H1 (cell line): Measurements from ENCODE around the gene HM13. TPM values are rescaled to one million over a fixed set of nuclear protein-coding genes. Genes with fewer than 3 reads are reported as not detected.
A peak's percentile ranks its signal among the peaks of the same experiment; 100 is the strongest.

Experiments
- ASH2L ChIP-seq: fragments of 200-600, 300-600 bp; sonication (generic); IDR thresholded peaks from one replicate; pipeline ENCODE4 v1.7.1; 2017; ENCODE audit warnings: low read length
- BCL11A ChIP-seq, 2 experiments: IDR thresholded peaks; one replicate each; pipeline ENCODE4 v1.6.1; 2011; ENCODE audit warnings: low read depth in 2 of 2, low read length in 2 of 2, mild to moderate bottlenecking in 2 of 2
- CEBPB ChIP-seq: IDR thresholded peaks from 2 replicates; pipeline ENCODE4 v1.6.1; 2012; ENCODE audit warnings: low read depth, low read length
- CHD1 ChIP-seq: IDR thresholded peaks from 2 replicates; pipeline ENCODE4 v1.6.1; 2012; ENCODE audit warnings: low read depth, low read length, improper control_type of control experiment
- CHD2 ChIP-seq: IDR thresholded peaks from 2 replicates; pipeline ENCODE4 v1.6.1; 2012; ENCODE audit warnings: low read length, improper control_type of control experiment
- CREB1 ChIP-seq: IDR thresholded peaks from 2 replicates; pipeline ENCODE4 v1.6.1; 2012; ENCODE audit warnings: inconsistent platforms
- EP300 ChIP-seq, 2 experiments: IDR thresholded peaks; 1 replicate in 1 of 2; 2 replicates in 1 of 2; pipeline ENCODE4 v1.6.1; 2011 to 2012; ENCODE audit warnings: low read depth in 2 of 2, low read length in 2 of 2, mild to moderate bottlenecking in 2 of 2, borderline replicate concordance in 1 of 2, inconsistent platforms in 1 of 2, moderate library complexity in 1 of 2
- GTF2F1 ChIP-seq: IDR thresholded peaks from 2 replicates; pipeline ENCODE4 v1.6.1; 2012; ENCODE audit warnings: low read depth, low read length, improper control_type of control experiment, borderline replicate concordance
- JUND ChIP-seq: IDR thresholded peaks from 2 replicates; pipeline ENCODE4 v1.6.1; 2011; ENCODE audit warnings: mild to moderate bottlenecking, improper control_type of control experiment, low read length
- KDM4A ChIP-seq: IDR thresholded peaks from one replicate; pipeline ENCODE4 v1.7.1; 2012; ENCODE audit warnings: low read depth, mild to moderate bottlenecking, moderate library complexity, low read length, inconsistent platforms; ENCODE audit not compliant: severe bottlenecking
- POU5F1 ChIP-seq: IDR thresholded peaks from 2 replicates; pipeline ENCODE4 v1.6.1; 2011; ENCODE audit warnings: low read depth, mild to moderate bottlenecking, low read length, moderate library complexity
- SAP30 ChIP-seq: fragments of 300-600 bp; sonication (generic); IDR thresholded peaks from 2 replicates; pipeline ENCODE4 v1.7.1; 2012; ENCODE audit warnings: low read length, moderate library complexity, mild to moderate bottlenecking, inconsistent platforms; ENCODE audit not compliant: insufficient read depth, insufficient replicate concordance
- SIX5 ChIP-seq: IDR thresholded peaks from 2 replicates; pipeline ENCODE4 v1.6.1; 2011; ENCODE audit warnings: mild to moderate bottlenecking, low read depth, low read length
- SP1 ChIP-seq: IDR thresholded peaks from 2 replicates; pipeline ENCODE4 v1.6.1; 2011; ENCODE audit warnings: low read depth, low read length
- TEAD4 ChIP-seq: IDR thresholded peaks from 2 replicates; pipeline ENCODE4 v1.6.1; 2012; ENCODE audit warnings: low read depth, low read length, inconsistent platforms, mixed read lengths
- ZNF274 ChIP-seq: IDR thresholded peaks from 2 replicates; pipeline ENCODE4 v1.7.0; 2012; ENCODE audit warnings: low read length, borderline replicate concordance; ENCODE audit errors: extremely low read depth
- polyA plus RNA-seq, 7 experiments: library from polyadenylated mRNA; depleted of rRNA in 3 of 7; stranded (reverse) in 5 of 7; unstranded in 2 of 7; fragments of >200 nt in 5 of 7; fragments of 200-250 nt in 2 of 7; gene quantifications; 1 replicate in 5 of 7; 2 replicates in 1 of 7; 4 replicates in 1 of 7; pipeline versions ENCODE4 v1.2.1 to v1.2.3, GENCODE V29; 2011 to 2013; ENCODE audit warnings: missing spikeins in 2 of 7, mixed read lengths in 2 of 7
- total RNA-seq: library from RNA; stranded (reverse); fragmentation: NEBNext Ultra II Directional; extraction: Animal tissue kit (Norgen Biotek cat#: 25700); gene quantifications from 2 replicates; pipeline ENCODE4 v1.2.1, GENCODE V29; 2021
- TF ChIP-seq, protein P1 (sequence below): IDR thresholded peaks from 2 replicates; pipeline ENCODE4 v1.6.1; 2012; ENCODE audit warnings: inconsistent platforms
- TF ChIP-seq, protein P2 (sequence below): IDR thresholded peaks from 2 replicates; pipeline ENCODE4 v1.6.1; 2012; ENCODE audit warnings: low read length, inconsistent platforms
- TF ChIP-seq, protein P3 (sequence below), 3 experiments: IDR thresholded peaks; 1 replicate in 2 of 3; 2 replicates in 1 of 3; pipeline versions ENCODE4 v1.5.1 to v1.6.1; 2011; ENCODE audit warnings: low read length in 3 of 3, mild to moderate bottlenecking in 3 of 3, inconsistent platforms in 2 of 3, low read depth in 1 of 3, moderate library complexity in 1 of 3; ENCODE audit not compliant: insufficient read depth in 1 of 3; ENCODE audit errors: control extremely low read depth in 1 of 3
- TF ChIP-seq, protein P4 (sequence below): IDR thresholded peaks from 2 replicates; pipeline ENCODE4 v1.6.1; 2012; ENCODE audit warnings: inconsistent platforms

HM13 gene
- total and polyA plus RNA-seq, 2 of the 8 experiments (the other 6 are each of a cell fraction or from before 2014, with no cell fraction given), result 118 to 183 TPM

DNA sequence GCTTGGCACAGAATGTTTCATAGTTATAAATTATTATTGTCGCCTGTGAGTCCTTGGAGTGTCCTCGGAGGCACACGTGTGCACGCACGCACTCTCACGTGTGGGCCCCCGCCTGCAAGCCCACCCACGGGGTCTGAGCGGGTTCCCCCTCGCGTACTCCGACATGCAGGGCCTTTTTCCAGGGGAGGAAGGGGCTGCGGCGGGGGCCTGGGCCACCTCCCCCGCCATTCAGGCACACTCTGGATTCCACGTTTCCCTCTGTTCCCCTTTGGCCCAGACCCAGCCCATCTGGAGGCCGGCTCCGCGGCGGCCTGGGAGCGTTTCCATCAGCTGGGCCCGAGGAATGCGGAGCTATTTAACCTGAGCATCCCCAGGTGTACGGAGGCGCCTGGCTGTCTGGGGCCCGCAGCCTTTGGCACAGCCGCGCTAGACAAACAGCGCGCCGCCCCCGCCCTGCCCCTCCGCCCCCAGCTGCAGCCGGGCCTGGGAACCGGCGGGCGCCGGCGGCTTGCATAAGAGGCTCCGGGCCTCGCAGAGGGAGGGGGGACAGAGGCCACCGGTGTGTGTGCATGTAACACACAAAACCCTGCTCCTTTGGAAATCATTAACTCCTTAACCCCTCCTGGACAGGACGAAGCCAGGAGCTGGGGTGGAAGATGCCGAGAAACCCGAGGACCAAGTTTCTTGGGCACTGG is 94.2 kb downstream of the HM13 start (continued):
- TF ChIP-seq, protein P1, sequence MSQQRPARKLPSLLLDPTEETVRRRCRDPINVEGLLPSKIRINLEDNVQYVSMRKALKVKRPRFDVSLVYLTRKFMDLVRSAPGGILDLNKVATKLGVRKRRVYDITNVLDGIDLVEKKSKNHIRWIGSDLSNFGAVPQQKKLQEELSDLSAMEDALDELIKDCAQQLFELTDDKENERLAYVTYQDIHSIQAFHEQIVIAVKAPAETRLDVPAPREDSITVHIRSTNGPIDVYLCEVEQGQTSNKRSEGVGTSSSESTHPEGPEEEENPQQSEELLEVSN, result no peak
- TF ChIP-seq JUND (0 out of 2 replicates have a peak, but pooled peaks have one; percentile 42), CHD1 (no peak), CREB1 (no peak), EP300 (IDR thresholded peaks at IDR 0.05; ENCODE audit: borderline replicate concordance in 1 of 2, low read depth in 2 of 2, low read length in 2 of 2) (peak; percentile 60 to 98), SAP30 (no peak), POU5F1 (no peak), CHD2 (peak; percentile 60; the same call in 1 of the 2 replicates), ZNF274 (no peak), SP1 (peak; percentile 79), GTF2F1 (no peak), TEAD4 (peak; percentile 98), BCL11A (IDR thresholded peaks at IDR 0.05; ENCODE audit: low read depth in 2 of 2, low read length in 2 of 2) (no peak), CEBPB (peak; percentile 89), SIX5 (no peak), KDM4A (no peak), ASH2L (peak; percentile 91)
- TF ChIP-seq, protein P2, sequence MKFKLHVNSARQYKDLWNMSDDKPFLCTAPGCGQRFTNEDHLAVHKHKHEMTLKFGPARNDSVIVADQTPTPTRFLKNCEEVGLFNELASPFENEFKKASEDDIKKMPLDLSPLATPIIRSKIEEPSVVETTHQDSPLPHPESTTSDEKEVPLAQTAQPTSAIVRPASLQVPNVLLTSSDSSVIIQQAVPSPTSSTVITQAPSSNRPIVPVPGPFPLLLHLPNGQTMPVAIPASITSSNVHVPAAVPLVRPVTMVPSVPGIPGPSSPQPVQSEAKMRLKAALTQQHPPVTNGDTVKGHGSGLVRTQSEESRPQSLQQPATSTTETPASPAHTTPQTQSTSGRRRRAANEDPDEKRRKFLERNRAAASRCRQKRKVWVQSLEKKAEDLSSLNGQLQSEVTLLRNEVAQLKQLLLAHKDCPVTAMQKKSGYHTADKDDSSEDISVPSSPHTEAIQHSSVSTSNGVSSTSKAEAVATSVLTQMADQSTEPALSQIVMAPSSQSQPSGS, result no peak
- TF ChIP-seq, protein P3, sequence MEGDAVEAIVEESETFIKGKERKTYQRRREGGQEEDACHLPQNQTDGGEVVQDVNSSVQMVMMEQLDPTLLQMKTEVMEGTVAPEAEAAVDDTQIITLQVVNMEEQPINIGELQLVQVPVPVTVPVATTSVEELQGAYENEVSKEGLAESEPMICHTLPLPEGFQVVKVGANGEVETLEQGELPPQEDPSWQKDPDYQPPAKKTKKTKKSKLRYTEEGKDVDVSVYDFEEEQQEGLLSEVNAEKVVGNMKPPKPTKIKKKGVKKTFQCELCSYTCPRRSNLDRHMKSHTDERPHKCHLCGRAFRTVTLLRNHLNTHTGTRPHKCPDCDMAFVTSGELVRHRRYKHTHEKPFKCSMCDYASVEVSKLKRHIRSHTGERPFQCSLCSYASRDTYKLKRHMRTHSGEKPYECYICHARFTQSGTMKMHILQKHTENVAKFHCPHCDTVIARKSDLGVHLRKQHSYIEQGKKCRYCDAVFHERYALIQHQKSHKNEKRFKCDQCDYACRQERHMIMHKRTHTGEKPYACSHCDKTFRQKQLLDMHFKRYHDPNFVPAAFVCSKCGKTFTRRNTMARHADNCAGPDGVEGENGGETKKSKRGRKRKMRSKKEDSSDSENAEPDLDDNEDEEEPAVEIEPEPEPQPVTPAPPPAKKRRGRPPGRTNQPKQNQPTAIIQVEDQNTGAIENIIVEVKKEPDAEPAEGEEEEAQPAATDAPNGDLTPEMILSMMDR (IDR thresholded peaks at IDR 0.05; ENCODE audit: control extremely low read depth in 1 of 3, insufficient read depth in 1 of 3, low read depth in 1 of 3, low read length in 3 of 3), result no peak
- TF ChIP-seq, protein P4, sequence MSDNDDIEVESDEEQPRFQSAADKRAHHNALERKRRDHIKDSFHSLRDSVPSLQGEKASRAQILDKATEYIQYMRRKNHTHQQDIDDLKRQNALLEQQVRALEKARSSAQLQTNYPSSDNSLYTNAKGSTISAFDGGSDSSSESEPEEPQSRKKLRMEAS, result no peak
